Transverse colon (tissue), 4 donors: ENCODE data around the gene ANKRD65. TPM values are rescaled to one million over a fixed set of nuclear protein-coding genes. Genes with fewer than 3 reads are reported as not detected.

Experiments
- DNase-seq: peaks from one replicate; pipeline ENCODE4 v3.0.0-alpha.2; 2019
- H3K27ac ChIP-seq, 4 donors: fragments of 200-600 bp; sonication (generic); 2 replicates each; pipeline ENCODE4 v1.5.1; 2016 to 2018; ENCODE audit warnings: inconsistent platforms in 4 of 4
- H3K27me3 ChIP-seq: fragments of 200-600 bp; sonication (generic); 2 replicates; pipeline ENCODE4 v1.5.1; 2017; ENCODE audit warnings: inconsistent platforms
- H3K36me3 ChIP-seq, 4 donors: fragments of 200-600 bp; sonication (generic); 2 replicates each; pipeline ENCODE4 v1.5.1; 2017 to 2019; ENCODE audit warnings: inconsistent platforms in 4 of 4
- H3K4me1 ChIP-seq, 4 donors: fragments of 200-600 bp; sonication (generic); 2 replicates each; pipeline ENCODE4 v1.5.1; 2017 to 2020; ENCODE audit warnings: inconsistent platforms in 4 of 4
- H3K4me3 ChIP-seq, 4 donors: fragments of 200-600 bp; sonication (generic); 1 replicate in 1 of 4; 2 replicates in 3 of 4; pipeline versions ENCODE4 v1.5.1 to v1.6.1; 2017 to 2019; ENCODE audit warnings: inconsistent platforms in 4 of 4
- H3K9me3 ChIP-seq, 2 donors: fragments of 200-600 bp; sonication (generic); 2 replicates each; pipeline ENCODE4 v1.5.1; 2017 to 2019; ENCODE audit warnings: inconsistent platforms in 2 of 2
- EP300 ChIP-seq: sonication (generic); formaldehyde crosslinking; IDR thresholded peaks from one replicate; pipeline ENCODE4 v1.6.1; 2017; ENCODE audit warnings: antibody characterized with exemption, low read depth
- POLR2A ChIP-seq: fragments of 450-650 bp; IDR thresholded peaks from one replicate; pipeline ENCODE4 v1.6.1; 2016; ENCODE audit warnings: antibody characterized with exemption, mild to moderate bottlenecking, moderate library complexity
- POLR2AphosphoS5 ChIP-seq, 3 donors: sonication (generic); formaldehyde crosslinking; IDR thresholded peaks; one replicate each; pipeline ENCODE4 v1.6.1; 2016; ENCODE audit warnings: antibody characterized with exemption in 3 of 3
- WGBS, 2 donors: methylation state at CpG; one replicate each; pipeline ENCODE4 v1.1.5; 2018; ENCODE audit warnings: low coverage in 1 of 2; 5-methylcytosine and 5-hydroxymethylcytosine counted together
- in situ Hi-C, 4 donors: fragments of 200-750 bp; cut with MboI; loops; one replicate each; pipeline versions ENCODE4 v1.15.0 to v1.15.1; 2017; ENCODE audit warnings: low sequenced_read_pairs in 3 of 4, low pct_ligation_motif_present in 1 of 4, low pct_unique_long_range_greater_than_20kb in 1 of 4
- intact Hi-C: fragments of 100-400 bp; cut with DNase I; formaldehyde crosslinking; loops from one replicate; pipeline ENCODE4 v1.15.1; 2023; ENCODE audit warnings: low total_unique reads
- total RNA-seq, 4 donors: library from RNA; depleted of rRNA; stranded (reverse); fragments of >200 nt; gene quantifications; one replicate each; pipeline ENCODE4 v1.1.0, GENCODE V29; 2016
- TF ChIP-seq, protein P1 (sequence below), 5 experiments: fragments of 200-600 bp in 3 of 5; fragments of 450-650 bp in 2 of 5; sonication (generic) in 3 of 5; IDR thresholded peaks; 1 replicate in 2 of 5; 2 replicates in 3 of 5; pipeline ENCODE4 v1.5.1; 2016 to 2017; ENCODE audit warnings: antibody characterized with exemption in 5 of 5, inconsistent platforms in 3 of 5, mild to moderate bottlenecking in 2 of 5, moderate library complexity in 1 of 5

Gene ANKRD65
- total RNA-seq, 4 donors from 2014 or later = 0.80 to 4.5 (median 1.9) TPM

DNA sequence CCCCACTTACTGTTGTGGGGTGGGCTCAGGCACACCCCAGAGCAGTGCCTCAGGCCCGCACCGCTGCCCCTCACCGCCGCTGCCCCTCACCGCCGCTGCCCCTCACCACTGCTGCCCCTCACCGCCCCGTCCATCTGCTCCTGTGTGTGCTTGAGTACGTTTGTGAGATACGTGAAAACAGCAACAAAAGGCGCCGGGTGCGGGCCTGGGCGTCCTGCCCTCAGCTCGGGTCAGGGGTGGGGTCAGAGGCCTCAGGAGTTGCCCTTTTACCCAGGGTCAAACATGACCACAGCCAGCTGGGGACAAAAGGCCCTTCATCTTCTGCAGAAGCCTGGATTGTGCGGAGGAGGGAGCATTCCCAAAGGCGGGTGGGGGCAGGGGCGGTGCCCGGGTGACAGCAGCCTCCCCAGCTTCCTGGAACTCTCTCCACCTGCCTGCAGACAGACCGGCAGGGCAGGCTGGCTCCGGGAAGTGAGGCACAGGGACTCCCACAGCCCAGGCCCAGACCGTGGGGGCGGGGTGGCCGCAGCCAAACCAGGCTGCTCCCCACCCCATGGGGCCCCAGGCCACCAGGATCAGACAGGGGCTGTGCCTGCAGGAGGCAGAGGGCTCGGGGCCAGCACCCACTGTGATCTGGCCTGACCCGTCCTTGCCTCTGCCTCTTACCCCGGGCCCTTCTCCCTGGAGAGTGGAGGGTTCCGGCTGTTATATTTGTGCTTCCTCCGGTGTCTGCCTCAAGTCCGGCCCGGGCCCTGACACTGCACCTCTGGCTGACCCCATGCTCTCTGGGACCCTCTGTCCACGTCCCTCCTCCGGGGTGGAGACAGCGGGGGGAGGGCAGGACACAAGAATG is 12.1 kb upstream of the ANKRD65 start:
- Histone ChIP-seq H3K4me3 (peak overlapping the region in 2 of 4 donors; percentile 17), H3K27ac (peak overlapping the region; percentile 88 to 96 (median 94)), H3K27me3 (peaks cover 1% of the 10 kb centered on the region), H3K4me1 (peaks cover 73 to 86% (median 83%) of the 10 kb centered on the region in 4 donors), H3K9me3 (no peaks in the 10 kb centered on the region), H3K36me3 (no peaks in the 10 kb centered on the region)
- intact Hi-C loops = no loop called here
- 38% methylated on average over 32 of the region's 34 CpGs; no CpG with 5 or more reads in 1 of the 2 donors for WGBS, 2 donors
- TF ChIP-seq, protein P1, sequence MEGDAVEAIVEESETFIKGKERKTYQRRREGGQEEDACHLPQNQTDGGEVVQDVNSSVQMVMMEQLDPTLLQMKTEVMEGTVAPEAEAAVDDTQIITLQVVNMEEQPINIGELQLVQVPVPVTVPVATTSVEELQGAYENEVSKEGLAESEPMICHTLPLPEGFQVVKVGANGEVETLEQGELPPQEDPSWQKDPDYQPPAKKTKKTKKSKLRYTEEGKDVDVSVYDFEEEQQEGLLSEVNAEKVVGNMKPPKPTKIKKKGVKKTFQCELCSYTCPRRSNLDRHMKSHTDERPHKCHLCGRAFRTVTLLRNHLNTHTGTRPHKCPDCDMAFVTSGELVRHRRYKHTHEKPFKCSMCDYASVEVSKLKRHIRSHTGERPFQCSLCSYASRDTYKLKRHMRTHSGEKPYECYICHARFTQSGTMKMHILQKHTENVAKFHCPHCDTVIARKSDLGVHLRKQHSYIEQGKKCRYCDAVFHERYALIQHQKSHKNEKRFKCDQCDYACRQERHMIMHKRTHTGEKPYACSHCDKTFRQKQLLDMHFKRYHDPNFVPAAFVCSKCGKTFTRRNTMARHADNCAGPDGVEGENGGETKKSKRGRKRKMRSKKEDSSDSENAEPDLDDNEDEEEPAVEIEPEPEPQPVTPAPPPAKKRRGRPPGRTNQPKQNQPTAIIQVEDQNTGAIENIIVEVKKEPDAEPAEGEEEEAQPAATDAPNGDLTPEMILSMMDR (IDR thresholded peaks at IDR 0.05) = no peak
- peak; percentile 88 to 90 (median 90) for TF ChIP-seq POLR2AphosphoS5 (IDR thresholded peaks at IDR 0.05)
- TF ChIP-seq EP300 = peak; percentile 93
- peak; percentile 87 for TF ChIP-seq POLR2A
- peak; percentile 93 for DNase-seq
- in situ Hi-C loops = no loop called here

DNA sequence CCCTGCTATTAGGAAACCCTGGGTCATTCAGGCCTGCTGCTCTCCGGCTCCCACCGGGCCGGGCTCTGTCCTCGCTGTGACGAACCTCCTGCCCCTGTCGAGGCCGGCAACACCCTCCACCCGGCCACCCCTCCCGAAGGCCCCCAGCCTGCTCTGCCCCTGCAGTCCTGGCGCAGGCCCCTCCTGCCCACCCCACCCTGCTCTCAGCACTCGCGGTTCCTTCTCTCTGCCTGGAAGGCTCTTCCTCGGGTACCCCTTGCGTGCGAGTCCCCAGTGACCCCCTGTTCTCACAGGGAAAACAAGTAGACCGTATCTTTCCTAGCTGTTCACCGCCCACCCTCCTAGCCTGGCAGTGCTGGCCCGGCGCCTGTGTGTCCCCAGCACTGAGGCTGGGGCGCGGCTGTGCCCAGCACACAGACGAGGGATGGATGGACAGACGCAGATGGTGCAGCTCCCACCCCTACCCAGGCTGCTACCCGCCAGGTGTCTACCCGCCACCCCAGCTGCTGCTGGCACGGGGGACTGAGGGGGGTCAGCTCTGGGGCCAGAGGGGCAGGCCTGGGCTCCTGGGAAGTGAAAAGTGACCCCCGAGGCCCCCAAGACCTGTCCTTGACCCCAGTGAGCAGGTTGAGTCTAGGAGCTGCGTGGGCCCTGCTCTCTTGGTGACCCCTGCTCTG is 11.3 kb upstream of the ANKRD65 start:
- H3K36me3 ChIP-seq = no peaks in the 10 kb centered on the region
- H3K4me1 ChIP-seq = peaks cover 67 to 80% (median 76%) of the 10 kb centered on the region in 4 donors
- DNase-seq = no peak
- H3K9me3 ChIP-seq = no peaks in the 10 kb centered on the region
- no peak overlapping the region for H3K4me3 ChIP-seq
- in situ Hi-C loops (no loop called here), intact Hi-C loops (no loop called here)
- H3K27ac ChIP-seq = peak overlapping the region; percentile 88 to 96 (median 94)
- H3K27me3 ChIP-seq = peaks cover 6% of the 10 kb centered on the region
- TF ChIP-seq POLR2AphosphoS5 (IDR thresholded peaks at IDR 0.05) (no peak), POLR2A (no peak), EP300 (no peak)
- TF ChIP-seq, protein P1 (IDR thresholded peaks at IDR 0.05) = no peak
- 59% methylated on average over 28 of the region's 28 CpGs; no CpG with 5 or more reads in 1 of the 2 donors for WGBS, 2 donors

DNA sequence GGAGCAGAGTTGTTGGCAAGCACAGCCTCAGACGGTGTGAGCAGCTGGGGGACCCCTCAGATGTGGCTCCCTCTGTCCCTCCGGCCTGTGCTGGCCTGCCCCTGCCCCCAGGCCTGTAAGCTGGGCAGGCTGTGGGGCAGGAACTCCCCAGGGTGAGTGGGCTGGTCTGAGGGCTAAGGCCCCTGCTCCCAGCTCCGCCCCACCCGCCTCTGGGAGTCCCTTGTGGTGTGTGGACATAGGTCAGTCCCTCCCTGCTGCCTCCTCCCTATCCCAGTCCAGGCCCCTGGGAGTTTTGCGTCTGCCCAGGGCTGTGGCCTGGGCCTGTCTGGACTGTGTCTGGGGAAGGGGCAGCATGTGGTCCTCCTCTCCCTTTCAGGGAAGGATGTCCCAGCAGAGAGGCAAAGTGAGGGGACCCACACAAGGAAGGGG is 10.8 kb upstream of the ANKRD65 start:
- Histone ChIP-seq H3K27me3 (peaks cover 9% of the 10 kb centered on the region), H3K4me1 (peaks cover 64 to 74% (median 70%) of the 10 kb centered on the region in 4 donors), H3K27ac (peak overlapping the region; percentile 88 to 96 (median 94)), H3K9me3 (no peaks in the 10 kb centered on the region), H3K36me3 (no peaks in the 10 kb centered on the region), H3K4me3 (no peak overlapping the region)
- TF ChIP-seq POLR2AphosphoS5 (IDR thresholded peaks at IDR 0.05) (peak in 2 of 3 donors; percentile 33 to 37), EP300 (no peak)
- TF ChIP-seq, protein P1 (IDR thresholded peaks at IDR 0.05) = no peak
- 32% methylated on average over 5 of the region's 5 CpGs; no CpG with 5 or more reads in 1 of the 2 donors for WGBS, 2 donors
- intact Hi-C loops = no loop called here
- in situ Hi-C loops = no loop called here
- peak; percentile 74 for DNase-seq
